HepG2 (cell line): ENCODE data around the gene FUZ. TPM values are rescaled to one million over a fixed set of nuclear protein-coding genes. Genes with fewer than 3 reads are reported as not detected.

Experiments used
- ATAC-seq: fragments of 200-7000 bp; cut with Tn5 transposase; 3 replicates; pipeline ENCODE4 v1.9.1; 2020; ENCODE audit warnings: mild to moderate bottlenecking, moderate library complexity
- BruUV-seq: library from RNA; stranded (reverse); fragments of 400-500 nt; replicated peaks from 2 replicates; lab custom pipeline; 2021; lab: Mats Ljungman, UMichigan
- CTCF ChIA-PET: fragments of 300-600 bp; formaldehyde crosslinking; extraction: SDS; loops from one replicate; lab custom pipeline; 2021; ENCODE audit warnings: low total read pairs, inconsistent platforms, low intra/inter-chr PET ratio; lab: Yijun Ruan, JAX
- POLR2A ChIA-PET: fragments of 350-600 bp; sonication (Branson Sonifier 250); formaldehyde crosslinking; loops from one replicate; lab custom pipeline; 2020; ENCODE audit warnings: antibody characterized with exemption, inconsistent platforms; lab: Yijun Ruan, JAX
- DNase-seq: peaks from one replicate; pipeline ENCODE4 v3.0.0-alpha.2; 2015; ENCODE audit warnings: low spot score
- FAIRE-seq: peaks from 3 replicates; lab custom pipeline; 2011; peaks lifted over from hg19 to GRCh38; lab: Jason Lieb, UNC
- H2AFZ ChIP-seq: one replicate; pipeline ENCODE4 v1.6.1; 2011; ENCODE audit warnings: low read length, inconsistent platforms
- H3K27ac ChIP-seq: fragments of 300-600 bp; 3 replicates; pipeline ENCODE4 v1.8.0; 2011; ENCODE audit warnings: mixed run types, mild to moderate bottlenecking, mixed read lengths, low read length, inconsistent platforms; ENCODE audit not compliant: insufficient read depth; ENCODE audit errors: extremely low read length
- H3K27me3 ChIP-seq, 2 experiments: fragments of 200-600 bp in 1 of 2; 2 replicates in 1 of 2; 3 replicates in 1 of 2; pipeline versions ENCODE4 v1.6.0 to v1.8.0; 2011; ENCODE audit warnings: low read length in 2 of 2, mild to moderate bottlenecking in 2 of 2, moderate library complexity in 2 of 2, inconsistent platforms in 1 of 2; ENCODE audit not compliant: insufficient read depth in 2 of 2, control insufficient read depth in 1 of 2
- H3K36me3 ChIP-seq, 2 experiments: fragments of 200-600 bp in 1 of 2; replicated peaks in 1 of 2; 2 replicates in 1 of 2; 3 replicates in 1 of 2; pipeline versions ENCODE4 v1.5.1 to v1.8.0; 2011; ENCODE audit warnings: low read length in 2 of 2, inconsistent platforms in 1 of 2; ENCODE audit not compliant: insufficient read depth in 2 of 2, control insufficient read depth in 1 of 2
- H3K4me1 ChIP-seq: 2 replicates; pipeline ENCODE4 v1.5.1; 2012; ENCODE audit warnings: low read length, inconsistent platforms; ENCODE audit not compliant: insufficient read depth
- H3K4me2 ChIP-seq: 2 replicates; pipeline ENCODE4 v1.6.0; 2011; ENCODE audit warnings: low read depth, low read length, inconsistent platforms
- H3K4me3 ChIP-seq, 3 experiments: fragments of 200-600 bp in 1 of 3; sonication (generic), shearing (Covaris generic) in 1 of 3; replicated peaks in 1 of 3; 2 replicates each; pipeline ENCODE4 v1.5.1; 2011 to 2016; ENCODE audit warnings: low read length in 3 of 3, inconsistent platforms in 2 of 3, low read depth in 2 of 3, mild to moderate bottlenecking in 2 of 3, control low read depth in 1 of 3, mixed read lengths in 1 of 3; ENCODE audit not compliant: insufficient read depth in 1 of 3
- H3K79me2 ChIP-seq: one replicate; pipeline ENCODE4 v1.6.1; 2011; ENCODE audit warnings: low read length, inconsistent platforms; ENCODE audit not compliant: insufficient read depth
- H3K9ac ChIP-seq: 2 replicates; pipeline ENCODE4 v1.6.0; 2011; ENCODE audit warnings: mild to moderate bottlenecking, low read depth, low read length, inconsistent platforms; ENCODE audit not compliant: insufficient read depth
- H3K9me3 ChIP-seq: 2 replicates; pipeline ENCODE4 v1.5.1; 2012; ENCODE audit warnings: mild to moderate bottlenecking, low read length
- H4K20me1 ChIP-seq: 2 replicates; pipeline ENCODE4 v1.6.0; 2011; ENCODE audit warnings: inconsistent platforms, mild to moderate bottlenecking, low read length, moderate library complexity; ENCODE audit not compliant: insufficient read depth
- MXI1 ChIP-seq: IDR thresholded peaks from 3 replicates; pipeline ENCODE4 v1.6.1; 2012; ENCODE audit warnings: low read depth, low read length, inconsistent platforms, borderline replicate concordance
- ZBTB20 ChIP-seq: sonication (generic); formaldehyde crosslinking; IDR thresholded peaks from 2 replicates; pipeline ENCODE4 v1.8.1; 2023; ENCODE audit warnings: missing genetic modification reagents, low read depth, mild to moderate bottlenecking, borderline replicate concordance
- WGBS: methylation state at CpG from one replicate; pipeline ENCODE4 v1.1.6; 2017; ENCODE audit warnings: low lambda C conversion rate; 5-methylcytosine and 5-hydroxymethylcytosine counted together
- in situ Hi-C: cut with HindIII; loops from 2 replicates; pipeline ENCODE4 v1.10.0; 2017; ENCODE audit warnings: low pct_unique_long_range_greater_than_20kb; ENCODE audit not compliant: extremely low pct_ligation_motif_present
- intact Hi-C: fragments of 100-400 bp; cut with micrococcal nuclease; formaldehyde crosslinking; loops from one replicate; pipeline ENCODE4 v1.10.0; 2022; ENCODE audit not compliant: unreplicated experiment
- polyA plus RNA-seq, 8 experiments: library from polyadenylated mRNA; depleted of rRNA in 3 of 8; stranded (reverse) in 7 of 8; unstranded in 1 of 8; fragments of >200 nt; fragmentation: Illumina TruSeq in 4 of 8; extraction: Trizol in 4 of 8; gene quantifications; 2 replicates each; pipeline versions ENCODE4 v1.2.1 to v1.2.3, GENCODE V29; 2011 to 2016; ENCODE audit warnings: low read depth in 4 of 8, missing spikeins in 1 of 8, mixed read lengths in 1 of 8; ENCODE audit not compliant: insufficient read depth in 1 of 8
- total RNA-seq, 5 experiments: library from RNA; depleted of rRNA; stranded (reverse); fragments of >200 nt; fragmentation: Illumina TruSeq; extraction: Trizol; gene quantifications; 2 replicates each; pipeline ENCODE4 v1.2.3, GENCODE V29; 2016; ENCODE audit warnings: low read depth in 1 of 5
- TF ChIP-seq, protein P1 (sequence below): sonication (generic); formaldehyde crosslinking; IDR thresholded peaks from 2 replicates; pipeline ENCODE4 v1.4.0; 2020; ENCODE audit warnings: missing genetic modification reagents
- TF ChIP-seq, protein P2 (sequence below): sonication (generic); formaldehyde crosslinking; IDR thresholded peaks from 2 replicates; pipeline ENCODE4 v1.4.0; 2020; ENCODE audit warnings: missing genetic modification reagents

Gene FUZ
- total and polyA plus RNA-seq, 2 of the 13 experiments (the other 11 are each of a cell fraction or from before 2014, with no cell fraction given) = 0.08 TPM; not detected in 1

DNA sequence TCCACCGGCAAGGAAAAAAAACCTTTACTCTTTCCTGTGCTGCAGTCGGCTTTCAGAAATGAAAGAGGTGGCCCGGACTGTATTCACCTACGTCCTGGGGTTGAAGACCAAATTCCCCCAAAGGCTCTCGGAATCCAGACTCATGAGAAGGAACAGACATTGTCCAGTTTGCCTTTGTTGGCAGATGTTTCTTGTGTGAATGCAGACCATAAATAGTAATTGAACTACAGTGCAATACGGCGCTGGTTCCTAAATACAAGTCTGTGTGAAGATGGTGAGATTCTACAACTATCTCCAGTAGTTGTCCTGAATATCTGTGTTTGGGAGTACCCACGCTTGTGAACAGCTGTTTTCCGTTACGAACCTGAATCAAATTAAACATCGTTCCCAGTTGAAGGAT, 26.6 kb upstream of the FUZ start (continued):
- TF ChIP-seq, protein P1, sequence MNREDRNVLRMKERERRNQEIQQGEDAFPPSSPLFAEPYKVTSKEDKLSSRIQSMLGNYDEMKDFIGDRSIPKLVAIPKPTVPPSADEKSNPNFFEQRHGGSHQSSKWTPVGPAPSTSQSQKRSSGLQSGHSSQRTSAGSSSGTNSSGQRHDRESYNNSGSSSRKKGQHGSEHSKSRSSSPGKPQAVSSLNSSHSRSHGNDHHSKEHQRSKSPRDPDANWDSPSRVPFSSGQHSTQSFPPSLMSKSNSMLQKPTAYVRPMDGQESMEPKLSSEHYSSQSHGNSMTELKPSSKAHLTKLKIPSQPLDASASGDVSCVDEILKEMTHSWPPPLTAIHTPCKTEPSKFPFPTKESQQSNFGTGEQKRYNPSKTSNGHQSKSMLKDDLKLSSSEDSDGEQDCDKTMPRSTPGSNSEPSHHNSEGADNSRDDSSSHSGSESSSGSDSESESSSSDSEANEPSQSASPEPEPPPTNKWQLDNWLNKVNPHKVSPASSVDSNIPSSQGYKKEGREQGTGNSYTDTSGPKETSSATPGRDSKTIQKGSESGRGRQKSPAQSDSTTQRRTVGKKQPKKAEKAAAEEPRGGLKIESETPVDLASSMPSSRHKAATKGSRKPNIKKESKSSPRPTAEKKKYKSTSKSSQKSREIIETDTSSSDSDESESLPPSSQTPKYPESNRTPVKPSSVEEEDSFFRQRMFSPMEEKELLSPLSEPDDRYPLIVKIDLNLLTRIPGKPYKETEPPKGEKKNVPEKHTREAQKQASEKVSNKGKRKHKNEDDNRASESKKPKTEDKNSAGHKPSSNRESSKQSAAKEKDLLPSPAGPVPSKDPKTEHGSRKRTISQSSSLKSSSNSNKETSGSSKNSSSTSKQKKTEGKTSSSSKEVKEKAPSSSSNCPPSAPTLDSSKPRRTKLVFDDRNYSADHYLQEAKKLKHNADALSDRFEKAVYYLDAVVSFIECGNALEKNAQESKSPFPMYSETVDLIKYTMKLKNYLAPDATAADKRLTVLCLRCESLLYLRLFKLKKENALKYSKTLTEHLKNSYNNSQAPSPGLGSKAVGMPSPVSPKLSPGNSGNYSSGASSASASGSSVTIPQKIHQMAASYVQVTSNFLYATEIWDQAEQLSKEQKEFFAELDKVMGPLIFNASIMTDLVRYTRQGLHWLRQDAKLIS = no peak
- no peak for TF ChIP-seq MXI1

DNA sequence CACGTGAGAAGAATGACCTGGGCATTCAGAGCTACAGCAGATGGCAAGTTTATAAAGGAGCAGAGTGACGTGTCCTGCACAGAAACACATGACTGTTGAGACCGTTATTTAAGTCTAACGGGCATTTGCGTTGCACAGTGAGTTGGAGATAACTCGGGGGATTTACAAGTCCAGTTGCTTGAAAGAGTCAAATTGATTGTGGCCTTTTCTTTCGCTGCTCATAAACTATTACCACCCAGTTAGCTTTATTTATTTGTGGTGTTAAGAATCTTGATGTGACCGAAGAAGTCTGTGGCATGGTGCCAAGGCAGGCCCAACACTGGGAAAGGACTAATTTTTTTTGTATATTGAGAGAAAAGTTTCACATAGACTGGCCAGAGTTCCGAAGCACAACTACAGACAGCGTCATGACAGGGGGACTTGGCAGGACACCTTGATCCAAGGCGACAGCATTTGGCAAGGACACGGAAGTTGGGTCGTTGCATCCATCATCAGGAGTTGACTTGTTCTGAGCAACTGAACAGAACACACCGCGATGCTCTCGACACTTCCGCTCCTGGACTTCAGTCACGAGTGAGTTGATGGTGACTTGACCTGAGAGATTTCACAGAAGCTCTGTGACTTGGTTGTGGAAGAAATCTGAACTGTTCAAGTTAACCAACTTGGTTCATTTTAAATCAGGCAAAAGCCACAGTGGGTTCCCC, 25.9 kb upstream of the FUZ start:
- H2AFZ ChIP-seq = no peak overlapping the region
- FAIRE-seq (no peak), ATAC-seq (no peak), DNase-seq (no peak)
- in situ Hi-C loops = no loop called here
- H3K4me2 ChIP-seq = no peak overlapping the region
- H3K27me3 ChIP-seq = no peaks in the 10 kb centered on the region
- intact Hi-C loops = no loop called here
- H3K4me3 ChIP-seq = no peak overlapping the region
- peaks cover 4% of the 10 kb centered on the region for H3K4me1 ChIP-seq
- no peak overlapping the region for H3K9ac ChIP-seq
- H3K9me3 ChIP-seq = no peaks in the 10 kb centered on the region
- H4K20me1 ChIP-seq = no peaks in the 10 kb centered on the region
- no peak overlapping the region for H3K27ac ChIP-seq
- H3K79me2 ChIP-seq = no peaks in the 10 kb centered on the region
- no peak for TF ChIP-seq ZBTB20 (CRISPR knock-in tag)
- TF ChIP-seq, protein P2, sequence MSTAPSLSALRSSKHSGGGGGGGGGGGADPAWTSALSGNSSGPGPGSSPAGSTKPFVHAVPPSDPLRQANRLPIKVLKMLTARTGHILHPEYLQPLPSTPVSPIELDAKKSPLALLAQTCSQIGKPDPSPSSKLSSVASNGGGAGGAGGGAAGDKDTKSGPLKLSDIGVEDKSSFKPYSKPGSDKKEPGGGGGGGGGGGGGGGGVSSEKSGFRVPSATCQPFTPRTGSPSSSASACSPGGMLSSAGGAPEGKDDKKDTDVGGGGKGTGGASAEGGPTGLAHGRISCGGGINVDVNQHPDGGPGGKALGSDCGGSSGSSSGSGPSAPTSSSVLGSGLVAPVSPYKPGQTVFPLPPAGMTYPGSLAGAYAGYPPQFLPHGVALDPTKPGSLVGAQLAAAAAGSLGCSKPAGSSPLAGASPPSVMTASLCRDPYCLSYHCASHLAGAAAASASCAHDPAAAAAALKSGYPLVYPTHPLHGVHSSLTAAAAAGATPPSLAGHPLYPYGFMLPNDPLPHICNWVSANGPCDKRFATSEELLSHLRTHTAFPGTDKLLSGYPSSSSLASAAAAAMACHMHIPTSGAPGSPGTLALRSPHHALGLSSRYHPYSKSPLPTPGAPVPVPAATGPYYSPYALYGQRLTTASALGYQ (CRISPR knock-in tag) = no peak
- ChIA-PET POLR2A (no interaction called here), CTCF (no interaction called here)
- BruUV-seq = TSS peak; percentile 41
- peaks cover 15 to 43% of the 10 kb centered on the region in 2 experiments; a peak in 4 of 5 replicates for H3K36me3 ChIP-seq
- 98% methylated on average over 18 of the region's 18 CpGs for WGBS
